Glutamatergic neuron (in vitro differentiated cells): ENCODE data around the gene WSB2. TPM values are rescaled to one million over a fixed set of nuclear protein-coding genes. Genes with fewer than 3 reads are reported as not detected.

Experiments used
- DNase-seq: peaks from one replicate; pipeline ENCODE4 v3.0.0; 2022
- H3K27ac Mint-ChIP-seq: one replicate; pipeline ENCODE4 v1.8.0; 2020; ENCODE audit warnings: mild to moderate bottlenecking, mixed read lengths, inconsistent platforms; ENCODE audit not compliant: unreplicated experiment
- H3K27me3 Mint-ChIP-seq: one replicate; pipeline ENCODE4 v1.8.0; 2020; ENCODE audit warnings: mild to moderate bottlenecking, moderate library complexity, mixed read lengths, inconsistent platforms; ENCODE audit not compliant: unreplicated experiment
- H3K36me3 Mint-ChIP-seq: one replicate; pipeline ENCODE4 v1.8.0; 2020; ENCODE audit warnings: mild to moderate bottlenecking, mixed read lengths, inconsistent platforms; ENCODE audit not compliant: unreplicated experiment
- H3K4me1 Mint-ChIP-seq: one replicate; pipeline ENCODE4 v1.8.0; 2020; ENCODE audit warnings: mild to moderate bottlenecking, low read depth, mixed read lengths, inconsistent platforms; ENCODE audit not compliant: unreplicated experiment
- H3K4me3 Mint-ChIP-seq: one replicate; pipeline ENCODE4 v1.8.0; 2020; ENCODE audit warnings: mild to moderate bottlenecking, mixed read lengths, inconsistent platforms; ENCODE audit not compliant: unreplicated experiment
- H3K9me3 Mint-ChIP-seq: one replicate; pipeline ENCODE4 v1.8.0; 2020; ENCODE audit warnings: mild to moderate bottlenecking, moderate library complexity, mixed read lengths, inconsistent platforms; ENCODE audit not compliant: unreplicated experiment
- total RNA-seq: library from RNA; stranded (reverse); fragmentation: NEBNext Ultra II Directional; extraction: Animal tissue kit (Norgen Biotek cat#: 25700); gene quantifications from one replicate; pipeline ENCODE4 v1.2.1, GENCODE V29; 2021; ENCODE audit not compliant: unreplicated experiment
- TF ChIP-seq, protein P1 (sequence below): fragments of 200-600 bp; sonication (generic); IDR thresholded peaks from one replicate; pipeline ENCODE4 v1.5.0; 2021; ENCODE audit not compliant: partially characterized antibody, unreplicated experiment

Gene WSB2
- total RNA-seq, 1 donor from 2014 or later, result 76.4 TPM

DNA sequence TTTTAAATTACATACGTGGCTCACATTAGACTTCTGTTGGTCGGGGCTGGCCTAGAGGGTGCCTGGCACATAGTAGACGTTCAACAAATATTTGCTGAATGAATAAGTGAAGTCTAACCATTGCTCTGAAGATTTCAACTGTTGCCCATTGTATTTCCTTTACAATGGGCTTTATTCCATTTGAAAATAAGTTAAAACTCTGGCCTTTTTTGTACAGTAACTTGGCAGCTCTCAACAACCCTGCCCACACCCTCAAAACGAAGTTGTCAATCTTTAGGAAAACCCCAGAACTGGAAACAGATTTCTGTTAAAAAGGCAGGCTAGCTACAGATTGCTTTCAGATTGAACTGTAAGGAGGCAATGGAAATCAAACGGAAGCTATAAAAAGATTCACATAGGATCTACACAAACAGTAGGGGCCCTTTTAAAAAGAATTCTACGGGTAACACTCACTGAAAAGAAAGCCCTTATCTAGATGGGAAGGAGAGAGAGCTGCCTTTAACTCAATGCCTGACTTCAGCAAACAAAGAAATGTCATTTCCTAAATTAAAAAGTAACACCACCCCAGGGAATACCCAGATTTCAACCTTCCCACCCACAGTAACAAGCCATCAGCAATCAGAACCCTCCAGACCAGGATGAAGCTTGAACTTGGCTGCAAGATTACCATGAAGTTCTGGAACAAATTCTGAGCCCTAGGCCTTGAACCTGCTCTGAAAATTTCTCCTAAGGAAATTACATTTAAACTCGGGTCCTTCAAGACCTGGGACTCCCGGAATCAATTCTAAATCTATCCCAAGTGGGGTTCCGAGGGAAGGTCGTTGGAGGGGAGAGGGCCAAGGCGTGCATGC lies 1.4 kb downstream of the WSB2 start:
- TF ChIP-seq, protein P1, sequence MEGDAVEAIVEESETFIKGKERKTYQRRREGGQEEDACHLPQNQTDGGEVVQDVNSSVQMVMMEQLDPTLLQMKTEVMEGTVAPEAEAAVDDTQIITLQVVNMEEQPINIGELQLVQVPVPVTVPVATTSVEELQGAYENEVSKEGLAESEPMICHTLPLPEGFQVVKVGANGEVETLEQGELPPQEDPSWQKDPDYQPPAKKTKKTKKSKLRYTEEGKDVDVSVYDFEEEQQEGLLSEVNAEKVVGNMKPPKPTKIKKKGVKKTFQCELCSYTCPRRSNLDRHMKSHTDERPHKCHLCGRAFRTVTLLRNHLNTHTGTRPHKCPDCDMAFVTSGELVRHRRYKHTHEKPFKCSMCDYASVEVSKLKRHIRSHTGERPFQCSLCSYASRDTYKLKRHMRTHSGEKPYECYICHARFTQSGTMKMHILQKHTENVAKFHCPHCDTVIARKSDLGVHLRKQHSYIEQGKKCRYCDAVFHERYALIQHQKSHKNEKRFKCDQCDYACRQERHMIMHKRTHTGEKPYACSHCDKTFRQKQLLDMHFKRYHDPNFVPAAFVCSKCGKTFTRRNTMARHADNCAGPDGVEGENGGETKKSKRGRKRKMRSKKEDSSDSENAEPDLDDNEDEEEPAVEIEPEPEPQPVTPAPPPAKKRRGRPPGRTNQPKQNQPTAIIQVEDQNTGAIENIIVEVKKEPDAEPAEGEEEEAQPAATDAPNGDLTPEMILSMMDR, result no peak
- H3K4me3 Mint-ChIP-seq, result peak overlapping the region; percentile 92
- H3K27me3 Mint-ChIP-seq, result peaks cover 7% of the 10 kb centered on the region
- H3K9me3 Mint-ChIP-seq, result peaks cover 3% of the 10 kb centered on the region
- H3K36me3 Mint-ChIP-seq, result no peaks in the 10 kb centered on the region
- DNase-seq, result no peak
- peak overlapping the region; percentile 76 for H3K27ac Mint-ChIP-seq
- H3K4me1 Mint-ChIP-seq, result peaks cover 12% of the 10 kb centered on the region

DNA sequence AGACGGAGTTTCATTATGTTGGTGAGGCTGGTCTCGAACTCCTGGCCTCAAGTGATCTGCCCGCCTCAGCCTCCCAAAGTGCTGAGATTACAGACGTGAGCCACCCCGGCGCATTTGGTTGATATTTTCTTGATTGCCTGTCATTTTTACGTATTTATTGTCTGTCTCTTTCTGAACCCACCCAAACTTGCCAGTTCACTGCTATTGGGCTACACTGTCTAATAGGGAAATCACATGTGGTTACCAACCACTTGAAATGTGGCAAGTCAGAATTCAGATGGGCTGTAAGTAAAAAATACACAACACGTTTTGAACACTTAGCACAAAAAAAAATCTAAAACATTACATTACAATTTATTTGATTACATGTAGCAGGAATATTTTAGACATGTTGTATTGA lies 2.1 kb downstream of the WSB2 start:
- DNase-seq, result no peak
- TF ChIP-seq, protein P1, result no peak
- no peak overlapping the region for H3K27ac Mint-ChIP-seq
- no peak overlapping the region for H3K4me3 Mint-ChIP-seq
- peaks cover 12% of the 10 kb centered on the region for H3K4me1 Mint-ChIP-seq
- peaks cover 3% of the 10 kb centered on the region for H3K9me3 Mint-ChIP-seq
- peaks cover 7% of the 10 kb centered on the region for H3K27me3 Mint-ChIP-seq
- no peaks in the 10 kb centered on the region for H3K36me3 Mint-ChIP-seq

DNA sequence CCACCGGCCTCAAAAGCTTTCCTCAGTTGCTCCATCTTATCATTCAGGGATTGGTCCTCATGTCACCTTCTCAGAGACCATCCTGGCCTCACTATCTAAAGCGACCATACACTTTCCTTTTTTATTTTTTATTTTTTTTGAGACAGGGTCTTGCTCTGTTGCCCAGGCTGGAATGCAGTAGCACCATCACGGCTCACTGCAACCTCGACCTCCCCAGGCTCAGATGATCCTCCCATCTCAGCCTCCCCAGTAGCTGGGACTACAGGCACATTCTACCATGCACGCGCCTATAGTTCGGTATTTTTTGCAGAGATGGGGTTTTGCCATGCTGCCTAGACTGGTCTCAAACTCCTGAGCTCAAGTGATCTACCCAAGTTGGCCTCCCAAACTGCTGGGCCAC lies 2.8 kb downstream of the WSB2 start:
- Mint-ChIP-seq H3K27ac (no peak overlapping the region), H3K4me3 (no peak overlapping the region), H3K4me1 (peaks cover 12% of the 10 kb centered on the region), H3K9me3 (peaks cover 3% of the 10 kb centered on the region), H3K27me3 (peaks cover 9% of the 10 kb centered on the region), H3K36me3 (no peaks in the 10 kb centered on the region)
- TF ChIP-seq, protein P1, result no peak
- DNase-seq, result no peak

DNA sequence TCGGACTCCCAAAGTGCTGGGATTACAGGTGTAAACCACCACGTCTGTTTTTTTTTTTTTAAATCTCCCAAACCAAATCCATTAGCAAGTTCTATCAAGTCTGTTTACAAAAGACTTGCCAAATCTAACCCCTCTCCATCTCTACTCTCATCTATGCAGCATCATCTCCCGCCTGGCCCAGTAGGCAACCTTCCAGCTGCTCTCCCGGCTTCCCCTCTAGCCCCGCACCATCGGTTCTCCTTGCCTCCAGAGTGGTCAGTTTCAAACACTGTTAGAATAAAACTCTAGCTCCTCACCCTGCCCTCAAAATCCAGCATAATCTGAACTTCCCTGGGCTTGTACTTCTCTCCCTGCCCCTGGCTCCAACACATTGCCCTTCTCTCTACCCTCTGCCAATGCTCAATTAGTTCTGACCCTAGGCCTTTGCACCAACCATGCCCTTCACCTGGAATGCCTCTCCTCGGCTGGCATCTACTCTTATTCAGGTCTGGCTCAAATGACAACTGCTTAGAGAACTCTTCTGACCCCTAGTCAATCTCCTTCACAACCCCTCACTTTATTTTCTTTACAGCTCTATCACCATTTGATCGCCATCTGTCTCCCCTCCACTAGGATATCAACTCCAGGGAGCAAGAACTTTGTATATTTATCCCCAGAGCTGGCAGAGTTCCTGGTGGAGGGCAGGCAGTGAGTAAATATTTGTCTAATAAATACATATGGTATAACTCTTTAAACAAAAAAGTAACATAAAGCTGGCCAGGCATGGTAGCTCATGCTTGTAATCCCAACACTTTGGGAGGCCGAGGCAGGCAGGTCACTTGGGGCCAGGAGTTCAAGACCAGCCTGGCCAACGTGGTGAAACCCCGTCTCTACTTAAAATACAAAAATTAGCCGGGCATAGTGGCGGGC lies 4.9 kb downstream of the WSB2 start:
- TF ChIP-seq, protein P1, result no peak
- Mint-ChIP-seq H3K4me3 (no peak overlapping the region), H3K4me1 (peaks cover 9% of the 10 kb centered on the region), H3K9me3 (peaks cover 3% of the 10 kb centered on the region), H3K36me3 (no peaks in the 10 kb centered on the region), H3K27ac (peak overlapping the region; percentile 0), H3K27me3 (peaks cover 8% of the 10 kb centered on the region)
- no peak for DNase-seq
